ENCODE data around the gene TOB1.

- TF ChIP-seq POLR2A (IDR thresholded peaks at IDR 0.05) (no peak), CTCF (IDR thresholded peaks at IDR 0.05 in 8 of 11, conservative IDR thresholded peaks at IDR 0.05 in 3 of 11) (no peak), POLR2AphosphoS5 (IDR thresholded peaks at IDR 0.05) (no peak)
These were observed 35.8 kb downstream of the TOB1 start for GRCh38 chr17:50830352-50830751.

Data from spleen (tissue), 7 donors.